Heart right ventricle (tissue), 16 donors: ENCODE data around the gene RAP1GAP. TPM values are rescaled to one million over a fixed set of nuclear protein-coding genes. Genes with fewer than 3 reads are reported as not detected.

Source experiments
- ATAC-seq, 8 donors: fragments of 200-7000 bp; cut with Tn5 transposase; one replicate each; pipeline ENCODE4 v1.9.1; 2020; ENCODE audit warnings: mild to moderate bottlenecking in 8 of 8, moderate library complexity in 8 of 8, moderate number of reproducible peaks in 1 of 8
- DNase-seq, 2 donors: peaks; one replicate each; pipeline ENCODE4 v3.0.0-alpha.2; 2020
- H3K27ac ChIP-seq, 10 donors: fragments of 200-600 bp; sonication (generic) in 2 of 10; one replicate each; pipeline versions ENCODE4 v1.5.0 to v1.8.0; 2020 to 2022; ENCODE audit warnings: mild to moderate bottlenecking in 3 of 10
- H3K27me3 ChIP-seq, 7 donors: fragments of 200-600 bp; one replicate each; pipeline ENCODE4 v1.8.0; 2021 to 2022; ENCODE audit warnings: mild to moderate bottlenecking in 2 of 7
- H3K36me3 ChIP-seq, 9 donors: fragments of 200-600 bp; sonication (generic) in 1 of 9; one replicate each; pipeline versions ENCODE4 v1.5.0 to v1.8.0; 2020 to 2022; ENCODE audit warnings: mild to moderate bottlenecking in 2 of 9
- H3K4me1 ChIP-seq, 9 donors: fragments of 200-600 bp; sonication (generic) in 1 of 9; one replicate each; pipeline versions ENCODE4 v1.5.0 to v1.8.0; 2020 to 2022; ENCODE audit warnings: mild to moderate bottlenecking in 4 of 9
- H3K4me3 ChIP-seq, 10 donors: fragments of 200-600 bp; sonication (generic) in 2 of 10; one replicate each; pipeline versions ENCODE4 v1.5.0 to v1.8.0; 2020 to 2022; ENCODE audit warnings: mild to moderate bottlenecking in 7 of 10, moderate library complexity in 2 of 10
- H3K9me3 ChIP-seq, 11 donors: fragments of 200-600 bp in 10 of 11; sonication (generic) in 2 of 11; one replicate each; pipeline versions ENCODE4 v1.5.0 to v1.8.0; 2013 to 2022; ENCODE audit warnings: mild to moderate bottlenecking in 2 of 11, control low read depth in 1 of 11, moderate library complexity in 1 of 11
- WGBS, 2 donors: extraction: QIAGEN DNeasy Blood & Tissue Kit; methylation state at CpG; one replicate each; pipeline ENCODE4 v1.1.7; 2013; ENCODE audit warnings: inconsistent platforms in 1 of 2; 5-methylcytosine and 5-hydroxymethylcytosine counted together
- intact Hi-C, 10 donors: fragments of 100-400 bp; cut with DNase I; formaldehyde crosslinking; loops; one replicate each; pipeline versions ENCODE4 v1.11.1 to v1.14.2; 2022
- polyA plus RNA-seq, 2 donors: library from polyadenylated mRNA; stranded (reverse); fragments of 200-250 nt; gene quantifications; one replicate each; pipeline ENCODE4 v1.2.3, GENCODE V29; 2013
- total RNA-seq, 10 donors: library from RNA; stranded (reverse); fragmentation: NEBNext Ultra II Directional in 3 of 10; extraction: Animal tissue kit (Norgen Biotek cat#: 25700) in 3 of 10; gene quantifications; one replicate each; pipeline versions ENCODE4 v1.2.1 to v1.2.4, GENCODE V29; 2021 to 2023
- TF ChIP-seq, protein P1 (sequence below), 9 donors: fragments of 200-600 bp; sonication (generic) in 2 of 9; IDR thresholded peaks; one replicate each; pipeline versions ENCODE4 v1.5.0 to v1.8.0; 2021 to 2022; ENCODE audit warnings: antibody characterized with exemption in 9 of 9, mild to moderate bottlenecking in 5 of 9, moderate library complexity in 1 of 9
- donor health status: Arrhythmogenic right ventricular cardiomyopathy.
- donor health status: ischemic (EF 13 %, LVEDD 7.1; RV severe dilation, severe dysfunction).
- donor health status: healthy with polysubstance abuse.
- donor health status: DM: no; HTN: yes; CAD: no.
- donor health status: DM: no; HTN: no; CAD: no.
- donor health status: ischemic (EF 25% LVEDD 6.9; RV normal size, moderate dysfunction).
- donor health status: ischemic (EF 25% LVEDD 5.7; RV mildly dilated, moderate dysfunction).
- donor health status: healthy.
- donor health status: DM: yes; HTN: yes; CAD: no.
- donor health status: Ischemic cardiomyopathy.
- donor health status: ischemic (EF 35%, LVEDD 5.7; RV mildly dilated, moderate dysfunction).
- donor health status: nonischemic (EF 11% LVEDD 7.7; RV severe dilation, severe dysfunction).
- donor health status: DM: yes; HTN: yes; CAD: no.
- donor health status: PGD.
- donor health status: ischemic (EF 29% LVEDD 5.4; RV normal size, mild dysfunction).
- donor health status: nonischemic (EF 23%, LVEDD 6.1; RV moderate dilation, normal function).

The RAP1GAP gene
- total and polyA plus RNA-seq, 12 donors, result 0.42 to 5.9 (median 4.0) TPM

DNA sequence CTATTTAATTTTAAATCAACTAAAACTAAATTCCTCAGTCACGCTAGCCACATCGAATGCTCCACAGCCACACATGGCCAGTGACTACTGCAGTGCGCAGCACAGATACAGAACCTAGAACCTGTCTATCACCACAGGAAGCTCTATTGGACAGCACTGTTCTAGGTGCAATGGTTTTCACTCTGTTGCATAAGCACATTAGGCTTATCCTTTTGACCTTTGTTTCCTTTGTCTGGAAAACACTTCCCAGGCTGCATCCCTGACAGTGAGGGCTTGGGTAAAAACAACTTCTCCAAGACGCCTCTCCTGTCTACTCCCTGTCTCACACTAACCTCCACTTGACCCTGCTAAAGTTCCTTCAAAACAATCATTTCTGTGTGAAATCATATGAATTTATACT, 33.6 kb upstream of the RAP1GAP start:
- TF ChIP-seq, protein P1, sequence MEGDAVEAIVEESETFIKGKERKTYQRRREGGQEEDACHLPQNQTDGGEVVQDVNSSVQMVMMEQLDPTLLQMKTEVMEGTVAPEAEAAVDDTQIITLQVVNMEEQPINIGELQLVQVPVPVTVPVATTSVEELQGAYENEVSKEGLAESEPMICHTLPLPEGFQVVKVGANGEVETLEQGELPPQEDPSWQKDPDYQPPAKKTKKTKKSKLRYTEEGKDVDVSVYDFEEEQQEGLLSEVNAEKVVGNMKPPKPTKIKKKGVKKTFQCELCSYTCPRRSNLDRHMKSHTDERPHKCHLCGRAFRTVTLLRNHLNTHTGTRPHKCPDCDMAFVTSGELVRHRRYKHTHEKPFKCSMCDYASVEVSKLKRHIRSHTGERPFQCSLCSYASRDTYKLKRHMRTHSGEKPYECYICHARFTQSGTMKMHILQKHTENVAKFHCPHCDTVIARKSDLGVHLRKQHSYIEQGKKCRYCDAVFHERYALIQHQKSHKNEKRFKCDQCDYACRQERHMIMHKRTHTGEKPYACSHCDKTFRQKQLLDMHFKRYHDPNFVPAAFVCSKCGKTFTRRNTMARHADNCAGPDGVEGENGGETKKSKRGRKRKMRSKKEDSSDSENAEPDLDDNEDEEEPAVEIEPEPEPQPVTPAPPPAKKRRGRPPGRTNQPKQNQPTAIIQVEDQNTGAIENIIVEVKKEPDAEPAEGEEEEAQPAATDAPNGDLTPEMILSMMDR (IDR thresholded peaks at IDR 0.05), result no peak
- Histone ChIP-seq H3K27ac (no peak overlapping the region), H3K27me3 (no peaks in the 10 kb centered on the region), H3K4me1 (peaks cover 0 to 17% (median 10%) of the 10 kb centered on the region in 9 donors), H3K36me3 (peaks cover 0 to 99% (median 33%) of the 10 kb centered on the region in 9 donors), H3K4me3 (no peak overlapping the region), H3K9me3 (no peaks in the 10 kb centered on the region)
- ATAC-seq (no peak), DNase-seq (no peak)
- intact Hi-C loops, result no loop called here
- WGBS, 2 donors, result 96% methylated on average over 4 of the region's 4 CpGs

DNA sequence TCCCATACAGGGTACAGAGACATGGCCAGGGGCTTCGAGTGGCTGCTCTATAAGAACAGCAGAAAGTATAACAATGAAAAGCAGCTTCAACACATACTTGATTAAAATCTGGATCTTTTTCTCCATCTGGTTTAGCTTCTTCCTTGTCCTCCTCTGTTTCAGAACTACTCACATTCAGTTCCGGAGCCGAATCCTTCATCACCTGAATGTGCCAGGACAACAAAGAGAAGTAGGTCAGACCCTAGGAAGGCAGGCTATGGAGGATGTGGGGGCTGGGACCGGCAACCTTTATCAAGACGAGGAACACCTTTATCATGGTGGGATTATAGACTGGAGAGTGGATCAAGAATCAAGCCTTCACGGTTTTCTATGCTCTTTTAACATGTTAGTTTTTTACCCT, 32.2 kb upstream of the RAP1GAP start:
- H3K27ac ChIP-seq, result no peak overlapping the region
- ATAC-seq (no peak), DNase-seq (no peak)
- no peaks in the 10 kb centered on the region for H3K9me3 ChIP-seq
- H3K36me3 ChIP-seq, result peaks cover 0 to 99% (median 38%) of the 10 kb centered on the region in 9 donors
- TF ChIP-seq, protein P1 (IDR thresholded peaks at IDR 0.05), result no peak
- intact Hi-C loops, result no loop called here
- H3K27me3 ChIP-seq, result no peaks in the 10 kb centered on the region
- 86 to 92% methylated on average over 6 of the region's 6 CpGs for WGBS, 2 donors
- H3K4me3 ChIP-seq, result no peak overlapping the region
- peaks cover 0 to 8% (median 4%) of the 10 kb centered on the region in 9 donors for H3K4me1 ChIP-seq

DNA sequence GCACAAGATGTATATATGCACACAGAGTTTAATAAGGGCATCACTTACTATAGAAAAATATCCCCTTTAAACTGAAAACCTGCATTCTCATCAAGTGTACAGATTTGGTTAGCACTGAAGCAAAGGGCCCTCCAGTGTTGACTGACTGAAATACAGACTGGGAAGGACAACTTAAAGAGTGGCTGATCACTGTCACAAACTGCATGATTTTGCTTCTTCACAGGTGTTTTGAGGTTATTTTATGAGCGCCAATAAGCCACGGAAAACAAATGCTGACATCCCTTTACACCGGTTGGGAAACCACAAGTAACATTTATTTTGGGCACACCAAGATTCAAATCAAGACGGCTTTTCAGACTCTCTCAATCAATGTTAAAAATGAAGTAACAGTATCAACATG, 30.9 kb upstream of the RAP1GAP start:
- WGBS, 2 donors, result 91 to 94% methylated on average over 4 of the region's 4 CpGs
- H3K4me1 ChIP-seq, result no peaks in the 10 kb centered on the region
- no peak overlapping the region for H3K4me3 ChIP-seq
- H3K27me3 ChIP-seq, result no peaks in the 10 kb centered on the region
- peaks cover 0 to 98% (median 39%) of the 10 kb centered on the region in 9 donors for H3K36me3 ChIP-seq
- ATAC-seq, result no peak
- TF ChIP-seq, protein P1 (IDR thresholded peaks at IDR 0.05), result no peak
- no peak for DNase-seq
- H3K9me3 ChIP-seq, result no peaks in the 10 kb centered on the region
- no peak overlapping the region for H3K27ac ChIP-seq
- intact Hi-C loops, result no loop called here

DNA sequence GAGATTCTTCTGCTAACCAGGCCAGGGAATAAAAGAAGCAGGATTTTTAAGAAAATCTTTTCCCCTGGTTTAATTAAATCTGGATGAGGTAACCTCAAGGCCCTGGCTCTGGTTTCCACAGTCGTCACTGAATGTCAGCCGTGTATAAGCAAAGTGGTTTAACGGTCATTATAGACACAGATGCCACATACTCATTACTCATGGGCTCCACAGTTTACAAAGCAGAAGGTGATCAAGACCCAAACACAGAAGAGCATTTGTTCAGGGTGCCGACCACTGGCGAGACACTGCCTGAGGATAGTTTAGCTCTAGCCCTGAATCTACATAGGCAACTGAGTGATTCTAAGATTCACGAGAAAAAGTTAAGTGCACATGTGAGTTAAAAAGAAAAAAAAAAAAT, 27.8 kb upstream of the RAP1GAP start:
- no peak for ATAC-seq
- TF ChIP-seq, protein P1 (IDR thresholded peaks at IDR 0.05), result no peak
- no peaks in the 10 kb centered on the region for H3K27me3 ChIP-seq
- H3K27ac ChIP-seq, result no peak overlapping the region
- intact Hi-C loops, result no loop called here
- 92 to 93% methylated on average over 6 of the region's 6 CpGs for whole genome bisulfite sequencing, 2 donors
- no peaks in the 10 kb centered on the region for H3K9me3 ChIP-seq
- no peaks in the 10 kb centered on the region for H3K4me1 ChIP-seq
- no peak for DNase-seq
- H3K4me3 ChIP-seq, result no peak overlapping the region
- H3K36me3 ChIP-seq, result peaks cover 0 to 96% (median 47%) of the 10 kb centered on the region in 9 donors
